Tibial nerve (tissue), 4 donors: Measurements from ENCODE around the gene G6PD. TPM values are rescaled to one million over a fixed set of nuclear protein-coding genes. Genes with fewer than 3 reads are reported as not detected.

Experiments used
- DNase-seq, 2 donors: peaks; one replicate each; pipeline ENCODE4 v3.0.0-alpha.2; 2019; ENCODE audit warnings: low spot score in 2 of 2
- H3K27ac ChIP-seq, 4 donors: fragments of 200-600 bp; sonication (generic) in 3 of 4; one replicate each; pipeline ENCODE4 v1.5.1; 2017 to 2019; ENCODE audit warnings: mild to moderate bottlenecking in 1 of 4
- H3K27me3 ChIP-seq, 2 donors: fragments of 200-600 bp; sonication (generic) in 1 of 2; one replicate each; pipeline versions ENCODE4 v1.5.1 to v1.6.0; 2017 to 2019
- H3K36me3 ChIP-seq, 3 donors: fragments of 200-600 bp; sonication (generic); one replicate each; pipeline ENCODE4 v1.5.1; 2018 to 2019
- H3K4me1 ChIP-seq, 4 donors: fragments of 200-600 bp; sonication (generic) in 3 of 4; one replicate each; pipeline ENCODE4 v1.5.1; 2017 to 2019
- H3K4me3 ChIP-seq, 4 donors: fragments of 200-600 bp; sonication (generic) in 3 of 4; one replicate each; pipeline ENCODE4 v1.5.1; 2017 to 2019; ENCODE audit warnings: mild to moderate bottlenecking in 1 of 4, moderate library complexity in 1 of 4
- H3K9me3 ChIP-seq, 4 donors: fragments of 200-600 bp; sonication (generic) in 3 of 4; one replicate each; pipeline ENCODE4 v1.5.1; 2017 to 2019
- EP300 ChIP-seq, 2 donors: sonication (generic); formaldehyde crosslinking; IDR thresholded peaks; one replicate each; pipeline ENCODE4 v1.6.1; 2017; ENCODE audit warnings: antibody characterized with exemption in 2 of 2, mild to moderate bottlenecking in 1 of 2
- POLR2A ChIP-seq, 2 donors: fragments of 450-650 bp; IDR thresholded peaks; one replicate each; pipeline ENCODE4 v1.6.1; 2017; ENCODE audit warnings: antibody characterized with exemption in 2 of 2, mild to moderate bottlenecking in 2 of 2, moderate library complexity in 2 of 2
- WGBS, 2 donors: methylation state at CpG; one replicate each; pipeline ENCODE4 v1.1.5; 2018; 5-methylcytosine and 5-hydroxymethylcytosine counted together
- total RNA-seq, 4 donors: library from RNA; depleted of rRNA; stranded (reverse); fragments of >200 nt; gene quantifications; one replicate each; pipeline ENCODE4 v1.1.0, GENCODE V29; 2016
- TF ChIP-seq, protein P1 (sequence below), 5 experiments: fragments of 200-600 bp in 3 of 5; fragments of 450-650 bp in 2 of 5; sonication (generic) in 3 of 5; IDR thresholded peaks; one replicate each; pipeline ENCODE4 v1.5.1; 2016 to 2019; ENCODE audit warnings: antibody characterized with exemption in 5 of 5, mild to moderate bottlenecking in 3 of 5, moderate library complexity in 2 of 5

Gene G6PD
- total RNA-seq, 4 donors from 2014 or later, result 30.6 to 89.7 (median 41.8) TPM

DNA sequence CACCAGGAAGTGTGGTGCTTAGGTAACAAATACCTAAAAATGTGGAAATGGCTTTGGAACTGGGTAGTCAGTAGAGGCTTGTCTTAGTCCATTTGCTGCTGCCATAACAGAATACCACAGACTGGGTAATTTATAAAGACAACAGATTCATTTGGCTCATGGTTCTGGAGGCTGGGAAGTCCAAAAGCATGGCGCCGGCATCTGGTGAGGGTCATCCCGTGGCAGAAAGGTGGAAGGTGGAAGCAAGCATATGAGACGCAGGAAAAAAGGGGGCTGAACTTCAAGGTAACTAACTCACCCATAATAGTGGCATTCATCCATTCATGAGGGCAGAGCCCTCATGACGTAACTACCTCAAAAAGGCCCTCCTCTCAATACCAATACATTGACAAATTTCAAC, 37.2 kb downstream of the G6PD start:
- no peaks in the 10 kb centered on the region for H3K27me3 ChIP-seq
- no peak overlapping the region for H3K4me3 ChIP-seq
- no peak overlapping the region for H3K27ac ChIP-seq
- no peak for DNase-seq
- H3K4me1 ChIP-seq, result no peaks in the 10 kb centered on the region
- H3K9me3 ChIP-seq, result no peaks in the 10 kb centered on the region
- 85 to 97% methylated on average over 5 of the region's 5 CpGs for WGBS, 2 donors
- H3K36me3 ChIP-seq, result peaks cover 0 to 52% (median 0%) of the 10 kb centered on the region in 3 donors
- no peak for TF ChIP-seq EP300 (IDR thresholded peaks at IDR 0.05)
- TF ChIP-seq POLR2A (IDR thresholded peaks at IDR 0.05), result no peak
- TF ChIP-seq, protein P1, sequence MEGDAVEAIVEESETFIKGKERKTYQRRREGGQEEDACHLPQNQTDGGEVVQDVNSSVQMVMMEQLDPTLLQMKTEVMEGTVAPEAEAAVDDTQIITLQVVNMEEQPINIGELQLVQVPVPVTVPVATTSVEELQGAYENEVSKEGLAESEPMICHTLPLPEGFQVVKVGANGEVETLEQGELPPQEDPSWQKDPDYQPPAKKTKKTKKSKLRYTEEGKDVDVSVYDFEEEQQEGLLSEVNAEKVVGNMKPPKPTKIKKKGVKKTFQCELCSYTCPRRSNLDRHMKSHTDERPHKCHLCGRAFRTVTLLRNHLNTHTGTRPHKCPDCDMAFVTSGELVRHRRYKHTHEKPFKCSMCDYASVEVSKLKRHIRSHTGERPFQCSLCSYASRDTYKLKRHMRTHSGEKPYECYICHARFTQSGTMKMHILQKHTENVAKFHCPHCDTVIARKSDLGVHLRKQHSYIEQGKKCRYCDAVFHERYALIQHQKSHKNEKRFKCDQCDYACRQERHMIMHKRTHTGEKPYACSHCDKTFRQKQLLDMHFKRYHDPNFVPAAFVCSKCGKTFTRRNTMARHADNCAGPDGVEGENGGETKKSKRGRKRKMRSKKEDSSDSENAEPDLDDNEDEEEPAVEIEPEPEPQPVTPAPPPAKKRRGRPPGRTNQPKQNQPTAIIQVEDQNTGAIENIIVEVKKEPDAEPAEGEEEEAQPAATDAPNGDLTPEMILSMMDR (IDR thresholded peaks at IDR 0.05), result no peak

GRCh38 chrX:154508384-154508745, 38.3 kb downstream of the G6PD start:
- TF ChIP-seq, protein P1 (IDR thresholded peaks at IDR 0.05), result no peak
- TF ChIP-seq EP300 (IDR thresholded peaks at IDR 0.05), result no peak
- no peak for TF ChIP-seq POLR2A (IDR thresholded peaks at IDR 0.05)
- Histone ChIP-seq H3K27me3 (no peaks in the 10 kb centered on the region), H3K9me3 (no peaks in the 10 kb centered on the region), H3K4me3 (no peak overlapping the region), H3K27ac (no peak overlapping the region), H3K4me1 (no peaks in the 10 kb centered on the region), H3K36me3 (peaks cover 0 to 52% (median 0%) of the 10 kb centered on the region in 3 donors)
- DNase-seq, result no peak
- 73 to 93% methylated on average over 2 to 6 of the region's 13 CpGs for WGBS, 2 donors

DNA sequence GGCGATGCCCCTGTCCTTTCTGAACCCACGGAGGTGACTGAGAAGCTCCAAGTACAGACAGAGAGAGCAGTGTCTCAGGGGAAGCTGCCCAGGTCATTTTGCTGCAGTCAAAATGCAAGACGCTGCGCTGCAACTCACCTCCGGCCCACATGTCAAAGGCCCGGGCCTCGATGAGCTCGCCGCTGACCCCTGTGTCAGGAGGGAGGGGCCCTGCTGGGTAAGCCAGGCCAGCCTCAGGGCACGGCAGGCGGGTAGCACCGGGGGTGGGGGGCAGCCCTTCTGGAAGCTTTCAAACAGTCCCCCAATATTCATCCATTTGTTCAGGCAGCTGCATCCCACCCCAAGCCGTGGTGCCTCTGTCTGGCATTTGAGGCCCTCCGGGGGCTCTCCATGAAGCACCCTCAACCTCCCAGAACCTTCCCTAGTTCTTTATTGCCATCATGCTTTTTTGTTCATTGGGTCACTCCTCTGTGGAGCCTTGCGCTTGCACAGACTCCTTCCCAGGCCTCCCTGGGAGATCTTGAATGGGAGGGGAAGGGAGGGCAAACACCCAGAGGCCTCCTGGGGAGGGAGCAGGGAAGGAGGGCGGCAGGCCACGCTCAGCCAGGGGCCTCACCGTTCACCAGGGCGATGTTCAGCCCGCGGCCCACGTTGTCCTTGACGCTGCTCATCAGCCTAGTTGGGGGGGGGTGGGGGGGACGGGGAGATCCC, 38.8 kb downstream of the G6PD start:
- Histone ChIP-seq H3K9me3 (no peaks in the 10 kb centered on the region), H3K27me3 (no peaks in the 10 kb centered on the region), H3K4me1 (no peaks in the 10 kb centered on the region), H3K27ac (no peak overlapping the region), H3K36me3 (peaks cover 0 to 52% (median 0%) of the 10 kb centered on the region in 3 donors), H3K4me3 (no peak overlapping the region)
- DNase-seq, result no peak
- no peak for TF ChIP-seq EP300 (IDR thresholded peaks at IDR 0.05)
- TF ChIP-seq POLR2A (IDR thresholded peaks at IDR 0.05), result no peak
- TF ChIP-seq, protein P1 (IDR thresholded peaks at IDR 0.05), result no peak
- 67 to 71% methylated on average over 5 to 18 of the region's 24 CpGs for WGBS, 2 donors

DNA sequence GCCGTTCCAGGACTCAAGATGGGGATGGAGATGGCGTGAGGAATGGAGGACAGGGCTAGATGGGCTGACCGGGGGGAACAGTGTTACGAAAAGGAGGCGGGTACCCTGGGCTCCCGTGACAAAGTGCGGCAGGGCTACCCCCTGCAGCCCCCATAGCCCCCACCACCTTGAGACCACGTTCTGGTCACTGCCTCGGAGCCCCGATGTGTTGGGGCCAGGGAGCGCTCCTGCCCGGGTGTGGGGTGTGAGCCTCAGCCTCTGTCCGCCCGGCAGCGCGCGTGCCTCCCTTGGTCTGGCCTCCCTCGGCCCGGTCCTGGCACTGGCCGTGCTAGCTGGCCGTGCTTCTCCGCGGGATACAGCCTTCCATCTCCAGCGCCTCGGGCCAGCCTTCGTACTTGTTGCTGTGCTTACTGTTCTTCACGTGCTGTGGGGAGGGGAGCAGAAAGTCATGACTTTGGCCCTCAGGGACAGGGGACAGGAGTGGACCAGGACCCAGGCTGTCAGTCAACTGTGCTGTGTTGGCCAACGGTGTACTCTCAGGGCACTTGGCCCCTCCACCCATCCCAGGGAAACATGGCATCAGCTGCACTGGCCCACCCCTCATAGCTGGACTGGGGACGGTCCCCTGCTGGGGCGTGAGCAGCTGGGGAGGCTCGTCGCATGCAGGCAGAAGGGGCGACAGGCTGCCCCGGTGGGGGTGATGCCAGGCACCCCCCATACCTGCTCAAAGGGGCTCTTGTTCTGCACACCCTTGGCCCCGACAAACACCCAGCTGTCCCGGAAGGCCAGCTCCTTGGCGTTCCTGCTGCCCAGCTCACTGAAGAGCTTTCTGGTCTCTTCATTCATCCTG, 39.9 kb downstream of the G6PD start:
- no peak overlapping the region for H3K4me3 ChIP-seq
- H3K27me3 ChIP-seq, result no peaks in the 10 kb centered on the region
- no peak for DNase-seq
- H3K4me1 ChIP-seq, result no peaks in the 10 kb centered on the region
- peaks cover 0 to 52% (median 0%) of the 10 kb centered on the region in 3 donors for H3K36me3 ChIP-seq
- WGBS, 2 donors, result 90 to 91% methylated on average over 17 to 36 of the region's 37 CpGs
- no peak overlapping the region for H3K27ac ChIP-seq
- TF ChIP-seq, protein P1 (IDR thresholded peaks at IDR 0.05), result no peak
- TF ChIP-seq EP300 (IDR thresholded peaks at IDR 0.05), result no peak
- no peak for TF ChIP-seq POLR2A (IDR thresholded peaks at IDR 0.05)
- H3K9me3 ChIP-seq, result no peaks in the 10 kb centered on the region

DNA sequence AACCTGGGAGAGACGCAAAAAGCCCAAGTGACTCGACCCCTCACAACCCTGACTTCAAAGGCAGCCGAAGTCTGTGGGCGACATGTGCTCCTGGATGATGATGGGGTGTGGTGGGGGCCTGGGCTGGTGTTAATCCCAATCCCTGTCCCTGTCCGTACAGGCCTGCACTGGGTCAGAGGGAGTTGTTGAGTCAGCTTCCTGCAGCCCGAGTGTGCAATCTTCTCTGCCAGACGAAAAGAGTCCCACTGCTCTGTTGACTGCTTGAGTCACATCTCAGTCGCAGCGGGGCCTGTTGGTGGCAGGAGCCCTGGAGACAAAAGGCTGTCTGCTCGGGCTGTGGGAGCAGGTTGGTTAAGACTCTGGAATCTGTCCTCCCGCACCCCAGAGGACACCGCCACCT, 40.9 kb downstream of the G6PD start:
- Histone ChIP-seq H3K4me1 (no peaks in the 10 kb centered on the region), H3K27me3 (no peaks in the 10 kb centered on the region), H3K27ac (no peak overlapping the region), H3K36me3 (peaks cover 0 to 52% (median 0%) of the 10 kb centered on the region in 3 donors), H3K9me3 (no peaks in the 10 kb centered on the region), H3K4me3 (no peak overlapping the region)
- 64 to 76% methylated on average over 9 to 12 of the region's 12 CpGs for WGBS, 2 donors
- no peak for DNase-seq
- TF ChIP-seq EP300 (IDR thresholded peaks at IDR 0.05) (no peak), POLR2A (IDR thresholded peaks at IDR 0.05) (no peak)
- TF ChIP-seq, protein P1 (IDR thresholded peaks at IDR 0.05), result no peak
